Right ventricle myocardium superior (tissue), 1 donor: ENCODE results near the gene CDCA3. TPM values are rescaled to one million over a fixed set of nuclear protein-coding genes. Genes with fewer than 3 reads are reported as not detected.
"Not testable (repeated sequence)": the region's sequence is repeated elsewhere in the genome, so short reads cannot be mapped to it uniquely, and the experiment has no call there.

Experiments used
- ATAC-seq: fragments of 200-7000 bp; cut with Tn5 transposase; one replicate; pipeline ENCODE4 v1.9.1; 2020; ENCODE audit warnings: mild to moderate bottlenecking; ENCODE audit not compliant: poor library complexity
- DNase-seq: peaks from one replicate; pipeline ENCODE4 v3.0.0-alpha.2; 2020
- intact Hi-C: fragments of 100-400 bp; cut with DNase I; formaldehyde crosslinking; loops from one replicate; pipeline ENCODE4 v1.11.2; 2022
- long read RNA-seq: library from polyadenylated mRNA; unstranded; transcript quantifications from one replicate; pipeline ENCODE4 v2.0.0, GENCODE V29; 2021
- total RNA-seq: library from RNA; stranded (reverse); fragmentation: NEBNext Ultra II Directional; extraction: Animal tissue kit (Norgen Biotek cat#: 25700); gene quantifications from one replicate; pipeline ENCODE4 v1.2.1, GENCODE V29; 2021
- donor health status: DM: no; HTN: yes; CAD: no; lungs with severe emphysema.

The CDCA3 gene
- total RNA-seq, result 1.3 TPM
- long read RNA-seq, partial matches to known transcripts, result 0 of 1 reads
- long read RNA-seq, other reads (novel, unspliced or antisense), result 1 of 1 reads

GRCh38 chr12:6851153-6851920, at the start of gene CDCA3:
Gene CDCA3 (minus strand): TSS chr12:6851286. CDS start chr12:6850952, 334 bp downstream.
- intact Hi-C loops, result no loop called here
- DNase-seq (peak; percentile 96), ATAC-seq (peak; percentile 82)

DNA sequence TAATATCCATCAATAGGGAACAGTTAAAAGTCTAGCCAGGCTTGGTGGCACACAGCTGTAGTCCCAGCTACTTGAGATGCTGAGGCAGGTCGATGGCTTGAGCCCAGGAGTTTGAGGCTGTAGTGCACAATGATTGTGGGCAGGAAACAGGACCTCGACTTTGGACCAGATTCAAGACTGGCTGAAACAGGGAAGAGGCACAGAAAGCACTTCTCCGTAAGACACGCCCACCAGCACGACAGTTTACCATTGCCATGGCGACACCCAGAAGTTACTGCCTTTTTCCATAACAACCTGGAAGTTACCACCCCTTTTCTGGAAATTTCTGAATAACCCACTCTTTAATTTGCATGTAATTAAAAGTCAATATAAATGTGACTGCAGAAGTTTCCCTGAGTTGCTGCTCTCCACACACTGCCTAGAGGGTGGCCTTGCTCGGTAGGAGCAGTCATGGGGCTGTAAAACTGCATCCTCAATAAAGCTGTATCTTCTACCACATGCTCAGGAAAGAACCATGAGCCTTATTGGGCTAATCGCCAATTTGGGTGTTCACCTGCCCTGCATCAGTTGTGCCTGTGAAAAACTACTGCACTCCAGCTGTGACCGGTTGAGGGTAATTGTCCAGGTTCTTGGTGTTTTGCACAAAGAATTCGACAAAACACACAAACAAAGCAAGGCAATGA, 48.9 kb upstream of the CDCA3 start:
- ATAC-seq (peak; percentile 32), DNase-seq (peak; percentile 72)
- intact Hi-C loops, result no loop called here

GRCh38 chr12:6899427-6899826, 48.3 kb upstream of the CDCA3 start:
- no peak for DNase-seq
- intact Hi-C loops, result no loop called here
- ATAC-seq, result no peak

DNA sequence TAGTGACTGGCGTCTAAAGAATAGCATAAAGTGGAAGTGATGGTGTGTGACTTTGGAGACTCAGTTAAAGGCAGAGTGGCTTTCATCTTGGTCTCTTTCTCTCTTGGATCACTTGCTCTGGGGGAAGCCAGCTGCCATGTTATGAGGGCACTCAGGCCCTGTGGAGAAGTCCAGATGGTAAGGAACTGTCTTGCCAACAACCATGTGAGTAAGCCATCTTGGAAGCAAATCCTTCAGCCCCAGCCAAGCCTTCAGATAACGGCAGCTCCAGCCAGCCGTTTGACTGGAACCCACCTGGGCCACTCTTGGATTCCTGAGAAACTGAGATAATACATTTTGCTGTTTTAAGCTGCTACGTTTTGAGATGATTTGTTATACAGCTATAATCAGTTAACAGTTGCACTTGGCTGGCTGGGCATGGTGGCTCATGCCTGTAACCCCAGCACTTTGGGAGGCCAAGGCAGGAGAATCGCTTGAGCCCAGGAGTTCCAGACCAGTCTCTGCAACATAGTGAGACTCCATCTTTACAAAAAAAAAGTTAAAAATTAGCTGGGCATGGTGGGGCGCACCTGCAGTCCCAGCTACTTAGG, 45.9 kb upstream of the CDCA3 start:
- ATAC-seq (no peak), DNase-seq (peak; percentile 2)
- intact Hi-C loops, result no loop called here

DNA sequence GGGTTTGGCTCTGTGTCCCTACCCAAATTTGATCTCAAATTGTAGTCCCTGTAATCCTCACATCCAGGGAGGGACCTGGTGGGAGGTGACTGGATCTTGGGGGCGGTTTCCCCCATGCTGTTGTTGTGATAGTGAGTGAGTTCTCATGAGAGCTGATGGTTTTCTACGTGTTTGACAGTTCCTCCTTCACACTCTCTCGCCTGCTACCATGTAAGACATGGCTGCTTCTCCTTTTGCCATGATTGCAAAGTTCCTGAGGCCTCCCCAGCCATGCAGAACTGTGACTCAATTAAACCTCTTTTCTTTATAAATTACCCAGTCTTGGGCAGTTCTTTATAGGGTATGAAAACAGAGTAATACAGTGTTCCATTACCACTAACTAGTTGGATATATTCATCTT, 43.2 kb upstream of the CDCA3 start:
- intact Hi-C loops, result no loop called here
- DNase-seq (no peak), ATAC-seq (no peak)

DNA sequence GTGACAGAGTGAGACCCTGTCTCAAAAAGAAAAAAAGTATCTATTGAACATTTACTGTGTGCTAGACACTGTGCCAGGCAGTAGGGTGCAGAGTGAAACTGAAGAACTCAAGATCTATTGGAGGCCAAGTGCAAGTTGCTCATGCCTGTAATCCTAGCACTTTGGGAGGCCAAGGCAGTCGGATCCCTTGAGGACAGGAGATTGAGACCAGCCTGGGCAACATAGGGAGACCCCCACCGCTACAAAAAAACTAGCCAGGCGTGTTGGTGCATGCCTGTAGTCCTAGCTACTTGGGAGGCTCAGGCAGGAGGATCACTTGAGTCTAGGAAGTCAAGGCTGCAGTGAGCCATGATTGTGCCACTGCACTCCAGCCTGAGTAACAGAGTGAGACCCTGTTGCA, 41.6 kb upstream of the CDCA3 start:
- intact Hi-C loops, ATAC-seq: not testable (repeated sequence)

DNA sequence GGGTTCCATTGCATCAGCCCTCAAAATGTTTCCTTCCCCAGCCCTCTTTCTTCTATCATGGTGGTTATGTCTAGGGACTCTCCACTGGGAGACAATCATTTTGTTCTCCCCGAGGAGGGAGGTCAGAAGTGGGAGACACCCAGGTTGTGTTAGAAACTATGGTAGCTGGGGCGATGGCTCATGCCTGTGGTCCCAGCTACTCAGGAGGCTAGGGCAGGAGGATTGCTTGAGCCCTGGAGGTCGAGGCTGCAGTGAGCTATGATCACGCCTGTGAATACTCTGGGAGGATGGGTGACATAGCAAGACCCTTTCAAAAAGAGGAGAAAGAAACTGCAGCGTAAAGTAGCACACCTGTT, 40.5 kb upstream of the CDCA3 start:
- DNase-seq, result peak; percentile 1
- ATAC-seq, result no peak
- intact Hi-C loops, result no loop called here

More for the DNA sequence above, 41.6 kb upstream of the CDCA3 start:
- DNase-seq, result peak; percentile 5

GRCh38 chr12:6890789-6891645, 39.9 kb upstream of the CDCA3 start:
- DNase-seq (peak; percentile 99), ATAC-seq (peak; percentile 99)
- intact Hi-C loops, result no loop called here

GRCh38 chr12:6889775-6890573, 38.9 kb upstream of the CDCA3 start:
- peak; percentile 47 for DNase-seq
- ATAC-seq, intact Hi-C loops: not testable (repeated sequence)

DNA sequence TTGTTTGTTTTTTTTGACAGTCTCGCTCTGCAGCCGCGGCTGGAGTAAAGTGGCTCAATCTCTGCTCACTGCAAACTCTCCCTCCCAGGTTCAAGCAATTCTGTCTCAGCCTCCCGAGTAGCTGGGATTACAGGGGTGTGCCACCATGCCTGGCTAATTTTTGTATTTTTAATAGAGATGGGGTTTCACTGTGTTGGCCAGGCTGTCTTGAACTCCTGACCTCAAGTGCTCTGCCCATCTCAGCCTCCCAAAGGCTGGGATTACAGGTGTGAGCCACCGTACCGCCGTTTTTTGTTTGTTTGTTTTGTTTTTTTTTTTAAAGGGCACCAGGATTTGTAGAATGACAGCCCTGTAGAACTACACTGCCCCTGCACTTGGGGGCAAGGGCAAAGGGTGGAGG, 37.7 kb upstream of the CDCA3 start:
- peak; percentile 1 for DNase-seq
- intact Hi-C loops, ATAC-seq: not testable (repeated sequence)

GRCh38 chr12:6888360-6888759, 37.3 kb upstream of the CDCA3 start:
- DNase-seq (no peak), ATAC-seq (no peak)
- intact Hi-C loops, result no loop called here

GRCh38 chr12:6887460-6887859, 36.4 kb upstream of the CDCA3 start:
- DNase-seq, result no peak
- no peak for ATAC-seq
- intact Hi-C loops, result no loop called here

DNA sequence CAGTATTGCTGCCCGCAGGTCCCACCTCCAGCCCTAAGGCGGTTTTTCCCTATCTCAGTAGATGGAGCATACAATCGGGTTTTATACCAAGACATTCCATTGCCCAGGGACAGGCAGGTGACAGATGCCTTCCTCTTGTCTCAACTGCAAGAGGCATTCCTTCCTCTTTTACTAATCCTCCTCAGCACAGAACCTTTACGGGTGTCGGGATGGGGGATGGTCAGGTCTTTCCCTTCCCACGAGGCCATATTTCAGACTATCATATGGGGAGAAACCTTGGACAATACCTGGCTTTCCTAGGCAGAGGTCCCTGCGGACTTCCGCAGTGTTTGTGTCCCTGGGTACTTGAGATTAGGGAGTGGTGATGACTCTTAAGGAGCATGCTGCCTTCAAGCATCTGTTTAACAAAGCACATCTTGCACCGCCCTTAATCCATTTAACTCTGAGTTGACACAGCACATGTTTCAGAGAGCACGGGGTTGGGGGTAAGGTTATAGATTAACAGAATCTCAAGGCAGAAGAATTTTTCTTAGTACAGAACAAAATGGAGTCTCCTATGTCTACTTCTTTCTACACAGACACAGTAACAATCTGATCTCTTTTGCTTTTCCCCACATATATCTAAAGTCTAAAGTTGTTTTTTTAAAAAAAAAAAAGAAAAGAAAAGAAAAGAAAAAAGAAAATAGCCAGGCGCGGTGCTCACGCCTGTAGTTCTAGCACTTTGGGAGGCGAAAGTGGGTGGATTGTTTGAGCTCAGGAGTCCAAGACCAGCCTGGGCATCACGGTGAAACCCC, 35.3 kb upstream of the CDCA3 start:
- peak; percentile 3 for DNase-seq
- intact Hi-C loops, ATAC-seq: not testable (repeated sequence)

- DNase-seq (peak; percentile 30), ATAC-seq (no peak)
- intact Hi-C loops, result no loop called here
Observed at GRCh38 chr12:6884539-6884938, 33.5 kb upstream of the CDCA3 start.

- intact Hi-C loops, result no loop called here
- peak; percentile 31 for DNase-seq
- ATAC-seq, result no peak
Observed at GRCh38 chr12:6883683-6884082, 32.6 kb upstream of the CDCA3 start.

- DNase-seq (no peak), ATAC-seq (no peak)
- intact Hi-C loops, result no loop called here
Observed at GRCh38 chr12:6883252-6883651, 32.2 kb upstream of the CDCA3 start.

- DNase-seq, intact Hi-C loops, ATAC-seq: not testable (repeated sequence)
Observed at GRCh38 chr12:6879824-6880223, 28.7 kb upstream of the CDCA3 start.
